ENCODE measurements around the gene FBXO34. TPM values are rescaled to one million over a fixed set of nuclear protein-coding genes. Genes with fewer than 3 reads are reported as not detected.
"Not testable (repeated sequence)": the region's sequence is repeated elsewhere in the genome, so short reads cannot be mapped to it uniquely, and the experiment has no call there.

The FBXO34 gene
- total RNA-seq, 1 experiment from 2014 or later = 18.8 TPM

- ChIA-PET CTCF (no interaction called here), POLR2A (no interaction called here)
- intact Hi-C loops (cut with micrococcal nuclease; ENCODE audit: unreplicated experiment) (no loop called here), in situ Hi-C loops (cut with HindIII; ENCODE audit: low pct_unique_long_range_greater_than_20kb, low sequenced_read_pairs) (no loop called here)
- H3K27me3 ChIP-seq (ENCODE audit: control insufficient read depth, insufficient read depth, low read length) = no peaks in the 10 kb centered on the region
- no TSS peak for BruUV-seq (replicated peaks)
- H3K27ac ChIP-seq (ENCODE audit: low read length) = no peak overlapping the region
- no peaks in the 10 kb centered on the region; the same call in 1 of the 2 replicates for H3K4me1 ChIP-seq (ENCODE audit: control insufficient read depth, insufficient read depth, low read length)
- TF ChIP-seq SIN3A (IDR thresholded peaks at IDR 0.05; ENCODE audit: borderline replicate concordance, insufficient read depth, low read depth, low read length) = no peak
- TF ChIP-seq CTCF (IDR thresholded peaks at IDR 0.05) = no peak
- TF ChIP-seq POLR2AphosphoS5 (IDR thresholded peaks at IDR 0.05; ENCODE audit: low read depth, low read length) = no peak
- no peak for TF ChIP-seq TCF7L2 (IDR thresholded peaks at IDR 0.05; ENCODE audit: low read depth, low read length)
- TF ChIP-seq REST (IDR thresholded peaks at IDR 0.05; ENCODE audit: insufficient read depth in 1 of 2, low read depth in 2 of 2, low read length in 1 of 2) = no peak
- peaks cover 4% of the 10 kb centered on the region for H3K36me3 ChIP-seq (ENCODE audit: control insufficient read depth, insufficient read depth, low read length)
- no peaks in the 10 kb centered on the region for H3K9me3 ChIP-seq (ENCODE audit: control insufficient read depth, insufficient read depth, low read depth, low read length)
- DNase-seq (ENCODE audit: low read depth, low spot score) = no peak
- ATAC-seq = no peak
- H3K4me3 ChIP-seq (ENCODE audit: low read depth in 2 of 2, low read length in 2 of 2) = no peak overlapping the region
Measured at GRCh38 chr14:55381561-55381960, 110.3 kb downstream of the FBXO34 start.

DNA sequence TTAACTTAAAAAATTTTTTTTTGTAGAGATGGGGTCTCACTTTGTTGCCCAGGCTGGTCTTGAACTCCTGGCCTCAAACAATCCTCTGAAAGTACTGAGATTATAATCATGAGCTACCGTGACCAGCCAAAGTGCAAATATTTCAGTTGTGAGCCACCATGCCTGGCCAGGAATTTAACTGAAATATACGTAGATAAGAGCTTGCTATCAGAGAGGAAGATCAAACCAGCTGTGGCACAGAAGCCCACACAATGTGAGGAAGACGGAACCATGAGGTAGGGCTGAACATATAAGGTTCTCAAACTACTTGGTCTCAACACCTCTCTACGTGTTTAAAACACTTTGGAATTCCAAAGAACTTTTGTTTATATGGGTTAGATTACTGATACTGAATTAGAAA, 111.3 kb downstream of the FBXO34 start:
- in situ Hi-C loops (cut with HindIII; ENCODE audit: low pct_unique_long_range_greater_than_20kb, low sequenced_read_pairs) (no loop called here), intact Hi-C loops (cut with micrococcal nuclease; ENCODE audit: unreplicated experiment) (no loop called here)
- Histone ChIP-seq H3K27ac (ENCODE audit: low read length) (no peak overlapping the region), H3K9me3 (ENCODE audit: control insufficient read depth, insufficient read depth, low read depth, low read length) (no peaks in the 10 kb centered on the region), H3K4me1 (ENCODE audit: control insufficient read depth, insufficient read depth, low read length) (no peaks in the 10 kb centered on the region; the same call in 1 of the 2 replicates), H3K27me3 (ENCODE audit: control insufficient read depth, insufficient read depth, low read length) (no peaks in the 10 kb centered on the region), H3K4me3 (ENCODE audit: low read depth in 2 of 2, low read length in 2 of 2) (no peak overlapping the region), H3K36me3 (ENCODE audit: control insufficient read depth, insufficient read depth, low read length) (peaks cover 4% of the 10 kb centered on the region)
- CTCF ChIA-PET = no interaction called here
- ATAC-seq (no peak), DNase-seq (ENCODE audit: low read depth, low spot score) (no peak)
- no TSS peak for BruUV-seq (replicated peaks)
- TF ChIP-seq CTCF (IDR thresholded peaks at IDR 0.05) = no peak
- no peak for TF ChIP-seq TCF7L2 (IDR thresholded peaks at IDR 0.05; ENCODE audit: low read depth, low read length)
- no peak for TF ChIP-seq POLR2AphosphoS5 (IDR thresholded peaks at IDR 0.05; ENCODE audit: low read depth, low read length)
- no peak for TF ChIP-seq SIN3A (IDR thresholded peaks at IDR 0.05; ENCODE audit: borderline replicate concordance, insufficient read depth, low read depth, low read length)
- TF ChIP-seq REST (IDR thresholded peaks at IDR 0.05; ENCODE audit: insufficient read depth in 1 of 2, low read depth in 2 of 2, low read length in 1 of 2) = no peak
- POLR2A ChIA-PET = no interaction called here

GRCh38 chr14:55383056-55383466, 111.8 kb downstream of the FBXO34 start:
- H3K4me3 ChIP-seq (ENCODE audit: low read depth in 2 of 2, low read length in 2 of 2); H3K36me3 ChIP-seq (ENCODE audit: control insufficient read depth, insufficient read depth, low read length); CTCF ChIA-PET; DNase-seq (ENCODE audit: low read depth, low spot score); intact Hi-C loops (cut with micrococcal nuclease; ENCODE audit: unreplicated experiment); in situ Hi-C loops (cut with HindIII; ENCODE audit: low pct_unique_long_range_greater_than_20kb, low sequenced_read_pairs); H3K27ac ChIP-seq (ENCODE audit: low read length); H3K27me3 ChIP-seq (ENCODE audit: control insufficient read depth, insufficient read depth, low read length); BruUV-seq (replicated peaks); H3K9me3 ChIP-seq (ENCODE audit: control insufficient read depth, insufficient read depth, low read depth, low read length); ATAC-seq; H3K4me1 ChIP-seq (ENCODE audit: control insufficient read depth, insufficient read depth, low read length): not testable (repeated sequence)
- POLR2A ChIA-PET = interaction anchor here (0.9 kb wide), 1 partner anchor 9 kb away, joined by 3 read pairs; no protein-coding TSS in a partner anchor

Data from Panc1 (cell line).